SHP77 (cell line): ENCODE results near the gene RPUSD4.

Experiments used
- DNase-seq, 2 experiments: peaks; one replicate each; lab custom pipeline; 2025; lab: John Stamatoyannopoulos, UW

RPUSD4 gene

GRCh38 chr11:126157326-126158030 lies 54.0 kb downstream of the RPUSD4 start:
- no peak for DNase-seq

- DNase-seq, result no peak
These were observed 54.6 kb downstream of the RPUSD4 start for GRCh38 chr11:126156814-126157213.

GRCh38 chr11:126155402-126156187 lies 55.9 kb downstream of the RPUSD4 start:
- no peak for DNase-seq

- no peak for DNase-seq
These were observed 56.8 kb downstream of the RPUSD4 start for GRCh38 chr11:126154691-126155090.

GRCh38 chr11:126153972-126154371 lies 57.5 kb downstream of the RPUSD4 start:
- peak in 1 of 2 experiments; percentile 14 for DNase-seq

GRCh38 chr11:126153006-126153405 lies 58.4 kb downstream of the RPUSD4 start:
- DNase-seq, result no peak

GRCh38 chr11:126152586-126152985 lies 58.9 kb downstream of the RPUSD4 start:
- no peak for DNase-seq

- DNase-seq, result no peak
These were observed 59.3 kb downstream of the RPUSD4 start for GRCh38 chr11:126152152-126152551.
